Measurements from ENCODE around the gene LDHB.

Gene LDHB

DNA sequence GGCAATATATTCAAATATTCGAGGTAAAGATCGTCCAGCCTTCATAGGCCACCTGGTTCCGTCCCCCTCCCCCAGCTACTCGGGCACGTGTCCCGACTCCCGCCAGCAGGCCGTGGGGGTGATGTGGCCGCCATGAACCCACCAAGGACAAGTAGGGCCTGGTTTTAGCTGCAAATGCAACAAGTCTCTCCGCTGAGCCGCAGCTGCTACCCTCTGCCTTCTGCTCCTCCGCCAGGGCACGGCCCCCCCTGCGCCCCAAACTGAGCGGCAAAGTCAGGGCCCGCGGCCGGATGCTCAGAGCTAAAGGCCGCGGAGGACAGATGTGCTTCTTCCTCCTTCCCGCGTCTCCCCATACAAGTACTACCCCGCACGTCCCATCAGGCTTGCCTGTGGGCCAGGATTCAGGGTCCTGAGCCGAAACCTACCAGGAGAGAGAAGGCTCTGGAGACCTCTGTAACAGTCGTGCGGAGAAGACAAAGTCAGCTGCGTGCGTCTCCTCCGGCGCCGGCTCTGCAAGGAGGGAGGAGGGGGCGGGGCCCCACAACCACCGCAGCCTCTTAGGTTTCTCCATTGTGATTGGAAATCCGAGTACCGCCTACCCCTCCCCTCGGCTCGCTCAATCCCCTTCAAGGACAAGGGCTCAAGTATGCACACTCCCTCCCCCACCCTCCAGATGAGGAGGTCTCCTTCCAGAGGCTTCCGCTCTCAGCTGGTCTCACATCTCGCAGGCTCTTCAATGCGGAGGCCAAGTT is at the start of gene LDHB:
LDHB (minus strand) TSS at position 517 of the 752 bp plus-strand sequence. CDS start 3,171 bp downstream, outside the sequence.
- peak; percentile 96 for DNase-seq (ENCODE audit: low read depth)
- H3K4me3 ChIP-seq (ENCODE audit: control insufficient read depth, low read depth, low read length), result peak within 1 kb of the TSS; percentile 96
- TF ChIP-seq, protein P1, sequence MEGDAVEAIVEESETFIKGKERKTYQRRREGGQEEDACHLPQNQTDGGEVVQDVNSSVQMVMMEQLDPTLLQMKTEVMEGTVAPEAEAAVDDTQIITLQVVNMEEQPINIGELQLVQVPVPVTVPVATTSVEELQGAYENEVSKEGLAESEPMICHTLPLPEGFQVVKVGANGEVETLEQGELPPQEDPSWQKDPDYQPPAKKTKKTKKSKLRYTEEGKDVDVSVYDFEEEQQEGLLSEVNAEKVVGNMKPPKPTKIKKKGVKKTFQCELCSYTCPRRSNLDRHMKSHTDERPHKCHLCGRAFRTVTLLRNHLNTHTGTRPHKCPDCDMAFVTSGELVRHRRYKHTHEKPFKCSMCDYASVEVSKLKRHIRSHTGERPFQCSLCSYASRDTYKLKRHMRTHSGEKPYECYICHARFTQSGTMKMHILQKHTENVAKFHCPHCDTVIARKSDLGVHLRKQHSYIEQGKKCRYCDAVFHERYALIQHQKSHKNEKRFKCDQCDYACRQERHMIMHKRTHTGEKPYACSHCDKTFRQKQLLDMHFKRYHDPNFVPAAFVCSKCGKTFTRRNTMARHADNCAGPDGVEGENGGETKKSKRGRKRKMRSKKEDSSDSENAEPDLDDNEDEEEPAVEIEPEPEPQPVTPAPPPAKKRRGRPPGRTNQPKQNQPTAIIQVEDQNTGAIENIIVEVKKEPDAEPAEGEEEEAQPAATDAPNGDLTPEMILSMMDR (conservative IDR thresholded peaks at IDR 0.05; ENCODE audit: control insufficient read depth, insufficient read depth, low read depth, low read length), result no peak

DNA sequence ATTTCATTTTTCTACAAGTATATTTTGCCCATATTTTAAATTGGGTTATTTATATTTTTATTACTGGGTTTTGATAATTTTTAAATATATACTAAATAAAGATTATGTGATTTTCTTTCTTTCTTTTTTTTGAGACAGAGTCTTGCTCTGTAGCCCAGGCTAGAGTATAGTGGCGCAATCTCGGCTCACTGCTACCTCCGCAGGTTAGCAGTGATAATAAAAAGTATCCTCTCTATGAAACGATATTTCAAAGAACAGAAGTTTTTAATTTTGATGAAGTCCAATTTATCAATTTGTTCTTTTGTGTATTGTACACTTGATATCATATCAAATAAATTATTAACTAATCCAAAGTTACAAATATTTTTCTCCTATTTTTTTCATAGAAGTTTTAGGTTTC is 47.2 kb upstream of the LDHB start:
- TF ChIP-seq, protein P1 (conservative IDR thresholded peaks at IDR 0.05; ENCODE audit: control insufficient read depth, insufficient read depth, low read depth, low read length), result no peak
- DNase-seq (ENCODE audit: low read depth), result no peak
- H3K4me3 ChIP-seq (ENCODE audit: control insufficient read depth, low read depth, low read length), result no peak overlapping the region

DNA sequence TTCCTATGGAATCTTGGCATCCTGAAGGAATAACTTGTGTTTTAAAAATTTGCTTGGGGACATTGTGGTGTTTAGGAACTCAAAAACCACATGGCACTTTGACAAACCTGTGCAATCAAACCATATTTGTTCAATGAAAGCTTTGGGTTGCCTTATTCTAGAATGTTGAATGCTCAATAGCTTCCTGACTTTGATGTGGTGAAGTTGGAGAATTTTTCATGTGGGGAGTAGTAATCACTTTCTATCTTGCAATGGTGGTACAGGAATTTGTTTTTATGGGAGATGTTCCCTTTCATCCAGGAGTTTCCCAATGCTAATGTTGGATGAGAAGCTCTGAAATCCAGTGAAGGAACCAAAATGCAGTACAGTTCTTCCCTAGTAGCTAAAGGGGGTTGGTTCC is 42.2 kb upstream of the LDHB start:
- no peak overlapping the region for H3K4me3 ChIP-seq (ENCODE audit: control insufficient read depth, low read depth, low read length)
- TF ChIP-seq, protein P1 (conservative IDR thresholded peaks at IDR 0.05; ENCODE audit: control insufficient read depth, insufficient read depth, low read depth, low read length), result no peak
- no peak for DNase-seq (ENCODE audit: low read depth)

DNA sequence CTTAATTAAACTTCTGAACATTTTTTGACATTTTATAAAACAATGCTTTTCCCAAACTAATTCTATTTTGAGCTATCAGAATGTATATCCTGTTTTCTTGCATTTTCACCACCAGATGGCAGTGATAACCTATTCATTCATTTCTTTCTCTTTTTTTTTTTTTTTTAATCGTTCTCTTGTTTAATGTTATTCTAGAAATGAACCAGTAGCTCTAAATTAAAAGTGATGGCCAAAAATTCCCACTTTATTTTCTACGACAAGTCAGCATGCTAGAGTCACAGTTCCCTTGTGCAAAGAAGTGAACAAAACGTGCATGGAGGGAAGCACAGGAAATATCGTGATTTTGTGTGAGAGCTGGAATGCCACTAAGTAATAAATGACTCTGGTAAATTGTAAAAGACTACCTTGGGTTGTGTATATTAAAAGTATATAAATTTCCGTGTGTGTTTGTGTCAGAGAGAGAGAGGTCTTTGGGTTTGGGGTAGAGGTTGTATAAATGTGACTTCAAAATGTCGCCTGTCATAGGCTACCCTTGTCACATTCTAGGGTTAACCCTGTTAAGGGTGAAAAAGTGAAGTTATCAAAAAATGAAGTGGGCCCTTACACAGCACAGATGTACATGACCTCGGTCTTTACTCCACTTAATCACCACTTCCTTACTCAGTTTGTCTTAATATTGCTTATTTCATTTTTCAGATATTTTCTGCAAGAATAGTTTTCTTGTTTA is 40.4 kb upstream of the LDHB start:
- peak; percentile 62 for DNase-seq (ENCODE audit: low read depth)
- peak overlapping the region; percentile 21 for H3K4me3 ChIP-seq (ENCODE audit: control insufficient read depth, low read depth, low read length)
- TF ChIP-seq, protein P1 (conservative IDR thresholded peaks at IDR 0.05; ENCODE audit: control insufficient read depth, insufficient read depth, low read depth, low read length), result peak; percentile 53

DNA sequence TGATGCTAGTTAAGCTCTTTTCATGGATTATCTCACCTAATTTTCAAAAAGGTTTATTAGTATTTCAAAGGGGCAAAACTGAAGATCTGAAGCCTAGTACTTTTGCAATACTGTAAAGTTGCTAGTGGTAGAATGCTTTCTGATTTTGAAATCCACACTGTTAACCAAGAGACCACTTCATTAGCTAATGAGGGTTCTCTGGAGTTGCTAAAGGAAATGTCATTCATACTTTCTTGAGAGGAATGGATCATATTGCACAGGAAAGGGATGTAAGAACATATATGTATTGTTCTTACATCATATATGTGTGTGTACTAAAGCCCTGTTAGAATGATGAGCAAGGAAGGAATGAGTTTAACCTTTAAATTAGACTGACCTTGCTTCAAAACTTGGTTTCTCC is 39.0 kb upstream of the LDHB start:
- no peak overlapping the region for H3K4me3 ChIP-seq (ENCODE audit: control insufficient read depth, low read depth, low read length)
- DNase-seq (ENCODE audit: low read depth), result no peak

DNA sequence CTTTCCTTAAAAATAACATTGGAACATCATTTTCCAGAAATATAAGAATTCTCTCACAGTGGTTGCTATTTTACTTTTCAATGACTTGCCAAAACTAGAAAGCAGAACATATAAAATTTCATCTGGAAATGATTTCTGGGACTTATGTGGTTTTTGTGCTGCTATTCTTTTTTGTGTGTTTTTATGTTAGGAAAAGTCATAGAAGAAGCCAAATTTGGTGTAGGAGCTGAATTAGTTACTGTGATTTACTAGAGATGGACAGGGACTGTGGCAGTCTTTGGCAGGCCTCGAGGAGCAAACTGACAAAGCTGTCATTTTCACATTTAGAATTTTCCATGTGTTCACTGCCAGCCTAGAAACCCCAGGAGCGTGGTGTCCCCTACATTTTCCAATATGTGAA is 38.3 kb upstream of the LDHB start:
- DNase-seq (ENCODE audit: low read depth), result no peak
- no peak overlapping the region for H3K4me3 ChIP-seq (ENCODE audit: control insufficient read depth, low read depth, low read length)
- TF ChIP-seq, protein P1 (conservative IDR thresholded peaks at IDR 0.05; ENCODE audit: control insufficient read depth, insufficient read depth, low read depth, low read length), result no peak

More for the DNA sequence above, 39.0 kb upstream of the LDHB start:
- TF ChIP-seq, protein P1 (conservative IDR thresholded peaks at IDR 0.05; ENCODE audit: control insufficient read depth, insufficient read depth, low read depth, low read length), result no peak
